HG02938 (cell line): ENCODE measurements around the gene TBC1D9B.
"Not testable (repeated sequence)": the region's sequence is repeated elsewhere in the genome, so short reads cannot be mapped to it uniquely, and the experiment has no call there.

Experiments
- ATAC-seq: cut with Tn5 transposase; IDR thresholded peaks from one replicate; pipeline ENCODE4 v1.9.1; 2021; ENCODE audit warnings: mild to moderate bottlenecking, moderate library complexity; ENCODE audit not compliant: unreplicated experiment

TBC1D9B gene

DNA sequence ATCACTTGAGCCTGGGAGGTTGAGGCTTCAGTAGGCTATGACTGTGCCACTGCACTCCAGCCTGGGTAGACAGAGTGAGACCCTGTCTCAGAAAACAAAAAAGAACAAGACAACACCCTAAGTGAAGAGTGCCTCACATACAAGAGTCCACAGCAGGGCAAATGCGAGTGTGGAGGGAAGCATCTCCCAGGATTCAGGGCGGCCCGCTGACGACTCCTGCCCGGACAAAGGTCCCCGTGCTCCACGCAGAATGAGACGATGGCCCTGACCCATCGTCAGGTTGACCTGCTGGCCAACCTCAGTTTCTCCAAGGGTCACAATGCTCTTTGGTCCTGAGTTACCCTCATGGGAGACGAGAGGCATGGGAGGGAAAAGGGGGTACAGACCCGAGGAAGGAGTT lies 67.4 kb downstream of the TBC1D9B start:
- ATAC-seq, result no peak

DNA sequence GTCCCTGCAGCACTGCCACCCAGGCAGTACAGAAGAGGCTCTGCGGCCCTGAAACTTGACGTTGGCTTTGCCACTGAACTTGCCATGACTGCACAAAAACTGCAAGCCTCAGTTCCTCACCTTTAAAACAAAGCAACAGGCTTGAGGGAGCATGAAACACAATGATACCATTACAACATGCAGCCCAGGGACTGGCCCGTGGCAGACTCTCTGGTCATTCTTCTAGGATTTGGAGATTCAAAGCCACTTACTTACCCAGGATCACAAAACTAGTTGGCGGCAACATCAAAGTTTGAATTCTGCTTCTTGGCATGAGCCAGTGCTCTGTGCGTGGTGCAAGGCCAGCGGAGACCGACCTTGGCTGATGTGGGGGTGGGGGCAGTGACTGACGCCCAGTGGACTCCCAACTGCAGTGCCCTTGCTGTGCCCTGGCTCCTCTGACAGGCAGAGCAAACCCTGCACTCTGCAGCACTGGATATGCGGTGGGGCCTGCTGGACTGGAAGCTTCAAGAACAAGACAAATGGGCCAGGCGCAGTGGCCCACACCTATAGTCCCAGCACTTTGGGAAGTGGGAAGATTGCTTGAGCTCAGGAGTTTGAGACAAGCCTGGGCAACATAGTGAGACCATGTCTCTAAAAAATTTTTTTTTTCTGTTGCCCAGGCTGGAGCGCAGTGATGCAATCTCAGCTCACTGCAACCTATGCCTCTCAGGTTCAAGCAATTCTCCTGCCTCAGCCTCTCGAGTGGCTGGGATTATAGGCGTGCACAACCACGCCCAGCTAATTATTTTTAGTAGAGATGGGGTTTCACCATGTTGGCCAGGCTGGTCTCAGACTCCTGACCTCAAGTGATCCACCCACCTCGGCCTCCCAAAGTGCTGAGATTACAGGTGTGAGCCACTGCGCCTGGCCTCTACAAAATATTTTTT lies 68.1 kb downstream of the TBC1D9B start:
- no peak for ATAC-seq

DNA sequence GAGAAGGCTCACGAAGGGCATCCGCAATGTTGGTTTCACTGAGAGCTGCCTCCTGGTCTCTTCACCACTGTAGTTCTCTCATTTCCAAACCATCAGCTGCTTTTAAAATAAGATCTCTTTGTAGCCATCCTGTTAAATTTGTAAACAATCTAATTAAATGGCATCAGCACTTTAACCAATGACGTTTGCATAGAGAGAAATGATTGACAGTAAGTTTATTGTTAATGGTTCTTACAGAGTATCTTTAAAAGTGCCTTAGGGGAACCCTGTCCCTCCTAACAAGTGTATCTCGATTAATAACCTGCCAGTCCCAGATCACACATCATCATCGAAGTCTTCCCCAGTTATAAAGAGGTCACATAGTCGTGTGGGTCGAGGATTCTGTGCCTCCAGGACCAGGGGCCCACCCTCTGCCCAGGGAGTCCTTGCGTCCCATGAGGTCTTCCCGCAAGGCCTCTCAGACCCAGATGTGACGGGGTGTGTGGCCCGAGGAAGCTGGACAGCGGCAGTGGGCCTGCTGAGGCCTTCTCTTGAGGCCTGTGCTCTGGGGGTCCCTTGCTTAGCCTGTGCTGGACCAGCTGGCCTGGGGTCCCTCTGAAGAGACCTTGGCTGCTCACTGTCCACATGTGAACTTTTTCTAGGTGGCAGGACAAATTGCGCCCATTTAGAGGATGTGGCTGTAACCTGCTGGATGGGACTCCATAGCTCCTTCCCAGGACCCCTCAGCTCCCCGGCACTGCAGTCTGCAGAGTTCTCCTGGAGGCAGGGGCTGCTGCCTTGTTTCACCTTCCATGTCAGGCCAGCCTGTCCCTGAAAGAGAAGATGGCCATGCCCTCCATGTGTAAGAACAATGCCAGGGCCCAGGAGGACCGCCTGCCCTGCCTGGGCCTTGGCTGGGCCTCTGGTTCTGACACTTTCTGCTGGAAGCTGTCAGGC lies 70.4 kb downstream of the TBC1D9B start:
- no peak for ATAC-seq

DNA sequence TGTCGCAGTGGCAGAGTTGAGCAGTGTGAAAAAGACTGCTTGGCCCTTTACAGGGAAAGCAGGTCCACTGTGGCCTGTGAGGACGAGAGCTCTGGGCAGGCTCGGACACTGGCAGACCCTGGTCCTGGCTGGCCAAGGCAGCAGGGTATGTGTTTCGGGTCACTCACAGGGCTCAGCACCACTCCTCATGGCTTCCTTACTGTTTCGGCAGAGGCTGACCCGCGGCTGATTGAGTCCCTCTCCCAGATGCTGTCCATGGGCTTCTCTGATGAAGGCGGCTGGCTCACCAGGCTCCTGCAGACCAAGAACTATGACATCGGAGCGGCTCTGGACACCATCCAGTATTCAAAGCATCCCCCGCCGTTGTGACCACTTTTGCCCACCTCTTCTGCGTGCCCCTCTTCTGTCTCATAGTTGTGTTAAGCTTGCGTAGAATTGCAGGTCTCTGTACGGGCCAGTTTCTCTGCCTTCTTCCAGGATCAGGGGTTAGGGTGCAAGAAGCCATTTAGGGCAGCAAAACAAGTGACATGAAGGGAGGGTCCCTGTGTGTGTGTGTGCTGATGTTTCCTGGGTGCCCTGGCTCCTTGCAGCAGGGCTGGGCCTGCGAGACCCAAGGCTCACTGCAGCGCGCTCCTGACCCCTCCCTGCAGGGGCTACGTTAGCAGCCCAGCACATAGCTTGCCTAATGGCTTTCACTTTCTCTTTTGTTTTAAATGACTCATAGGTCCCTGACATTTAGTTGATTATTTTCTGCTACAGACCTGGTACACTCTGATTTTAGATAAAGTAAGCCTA lies 71.3 kb downstream of the TBC1D9B start:
- ATAC-seq, result no peak

DNA sequence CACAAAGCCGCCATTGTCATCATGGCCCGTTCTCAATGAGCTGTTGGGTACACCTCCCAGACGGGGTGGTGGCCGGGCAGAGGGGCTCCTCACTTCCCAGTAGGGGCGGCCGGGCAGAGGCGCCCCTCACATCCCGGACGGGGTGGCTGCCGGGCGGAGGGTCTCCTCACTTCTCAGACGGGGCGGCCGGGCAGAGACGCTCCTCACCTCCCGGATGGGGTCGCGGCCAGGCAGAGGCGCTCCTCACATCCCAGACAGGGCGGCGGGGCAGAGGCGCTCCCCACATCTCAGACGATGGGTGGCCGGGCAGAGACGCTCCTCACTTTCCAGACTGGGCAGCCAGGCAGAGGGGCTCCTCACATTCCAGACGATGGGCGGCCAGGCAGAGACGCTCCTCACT lies 72.8 kb downstream of the TBC1D9B start:
- not testable (repeated sequence) for ATAC-seq

DNA sequence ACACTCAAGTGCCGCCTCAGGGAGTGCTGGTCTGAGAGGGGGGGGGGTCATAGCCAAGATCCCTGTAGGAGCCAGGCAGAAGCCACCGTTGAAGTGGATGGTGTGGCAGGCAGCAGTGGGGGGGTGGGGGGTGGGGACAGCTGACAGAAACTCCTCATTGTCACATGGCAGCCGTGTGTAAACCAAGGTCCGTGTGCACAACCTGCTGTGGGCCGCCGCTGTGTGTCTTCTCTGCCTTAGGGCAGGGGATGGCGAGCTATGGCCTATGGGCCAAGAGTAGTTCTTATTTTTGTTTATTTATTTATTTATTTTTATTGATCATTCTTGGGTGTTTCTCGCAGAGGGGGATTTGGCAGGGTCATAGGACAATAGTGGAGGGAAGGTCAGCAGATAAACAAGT lies 73.6 kb downstream of the TBC1D9B start:
- ATAC-seq, result no peak

DNA sequence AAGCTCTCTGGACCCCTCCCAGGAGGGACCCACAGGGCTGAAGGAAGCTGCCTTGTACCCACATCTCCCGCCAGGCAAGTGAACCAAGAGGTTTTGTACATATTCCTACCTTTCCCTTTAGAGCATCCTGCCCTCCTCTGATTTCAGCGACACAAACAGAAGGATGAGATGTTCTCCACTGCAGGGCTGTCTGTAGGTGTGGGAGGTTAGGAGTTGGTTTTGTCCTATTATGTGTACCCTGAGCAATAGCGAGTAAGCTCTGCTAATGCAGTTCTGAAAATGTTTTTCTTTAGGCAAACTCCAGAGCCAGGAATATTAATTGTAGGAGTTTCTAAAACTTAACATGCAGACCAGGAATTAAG lies 74.0 kb downstream of the TBC1D9B start:
- ATAC-seq, result no peak

DNA sequence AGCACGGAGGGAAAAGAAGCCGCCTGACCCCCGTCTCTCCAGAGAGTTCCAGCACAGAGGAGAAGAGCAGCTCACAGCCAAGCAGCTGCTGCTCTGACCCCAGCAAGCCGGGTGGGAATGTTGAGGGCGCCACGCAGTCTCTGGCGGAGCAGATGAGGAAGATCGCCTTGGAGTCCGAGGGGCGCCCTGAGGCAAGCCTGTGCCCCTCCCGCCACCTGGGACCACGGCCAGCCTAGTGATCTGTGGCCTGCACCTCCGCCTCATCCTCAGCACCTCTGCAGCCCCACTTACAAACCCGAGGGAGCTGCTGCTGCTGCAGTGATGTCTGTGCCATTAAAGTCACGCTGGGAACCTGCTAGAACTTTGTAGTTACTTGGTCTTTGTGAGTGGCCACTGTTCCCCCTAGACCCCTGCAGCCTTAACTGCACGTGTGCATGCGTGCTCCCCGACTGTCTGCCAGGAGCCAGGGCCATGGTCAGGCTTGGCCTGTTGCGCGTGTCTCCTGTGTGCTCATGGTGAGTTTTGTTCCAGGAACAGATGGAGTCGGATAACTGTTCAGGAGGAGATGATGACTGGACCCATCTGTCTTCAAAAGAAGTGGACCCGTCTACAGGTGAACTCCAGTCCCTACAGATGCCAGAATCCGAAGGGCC lies 74.5 kb downstream of the TBC1D9B start:
- ATAC-seq, result no peak

DNA sequence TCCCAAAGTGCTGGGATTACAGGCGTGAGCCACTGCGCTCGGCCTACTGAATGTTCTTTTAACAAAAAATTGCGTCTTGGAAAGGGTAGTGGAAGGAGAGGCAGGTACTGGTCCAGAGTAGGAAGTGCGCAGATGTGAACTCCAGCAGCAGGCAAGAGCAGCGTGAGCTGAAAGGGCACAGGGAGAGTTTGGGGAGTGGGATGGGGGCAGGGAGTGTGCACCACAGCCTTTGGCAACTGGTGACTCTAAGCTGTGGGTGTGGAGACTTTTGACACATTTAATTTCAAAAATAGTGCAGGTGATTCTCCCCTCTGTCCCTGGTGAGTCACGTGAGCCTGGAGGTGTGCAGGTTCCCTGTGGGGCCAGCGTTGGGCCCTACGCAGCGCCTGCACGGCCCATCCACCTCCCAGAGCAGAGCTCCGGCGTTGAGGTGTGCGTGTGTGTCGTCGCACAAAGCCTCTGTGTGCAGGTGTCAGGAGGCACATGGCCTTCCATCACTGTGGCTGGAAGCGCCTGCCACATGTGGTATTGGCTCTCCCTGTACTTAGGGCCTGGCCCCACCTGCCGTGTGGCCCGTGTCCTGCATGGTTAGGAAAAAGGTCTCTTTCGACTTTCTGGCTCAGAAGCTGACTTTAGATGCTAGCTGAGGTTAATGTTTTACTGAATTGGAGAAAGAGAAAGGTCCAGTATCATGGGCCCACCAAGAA lies 75.5 kb downstream of the TBC1D9B start:
- ATAC-seq, result no peak

DNA sequence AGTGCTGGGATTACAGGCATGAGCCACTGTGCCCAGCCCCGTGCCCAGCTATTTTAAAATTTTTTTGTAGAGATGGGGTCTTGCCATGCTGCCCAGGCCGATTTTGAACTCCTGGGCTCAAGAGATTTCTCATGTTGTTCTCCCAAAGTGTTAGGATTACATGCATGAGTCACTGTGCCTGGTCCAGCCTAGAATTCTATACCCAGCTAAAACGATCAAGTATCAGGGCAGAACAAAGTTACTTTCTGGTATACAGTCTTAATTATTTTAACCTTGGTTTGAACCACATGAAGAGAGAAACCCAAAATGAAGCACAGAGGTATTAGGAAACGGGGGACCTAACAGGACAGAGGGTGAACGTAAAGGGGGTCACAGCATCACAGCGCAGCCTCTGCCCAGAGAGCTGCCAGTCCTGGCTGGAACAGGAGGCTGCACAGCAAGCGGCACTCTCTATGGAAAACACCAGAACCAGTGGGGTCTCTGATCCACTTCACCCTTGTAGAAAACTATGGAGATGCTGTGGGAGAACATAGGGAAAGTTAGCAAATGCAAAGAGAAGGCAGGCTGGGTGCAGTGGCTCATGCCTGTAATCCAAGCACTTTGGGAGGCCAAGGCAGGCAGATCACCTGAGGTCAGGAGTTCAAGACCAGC lies 76.8 kb downstream of the TBC1D9B start:
- ATAC-seq, result no peak

DNA sequence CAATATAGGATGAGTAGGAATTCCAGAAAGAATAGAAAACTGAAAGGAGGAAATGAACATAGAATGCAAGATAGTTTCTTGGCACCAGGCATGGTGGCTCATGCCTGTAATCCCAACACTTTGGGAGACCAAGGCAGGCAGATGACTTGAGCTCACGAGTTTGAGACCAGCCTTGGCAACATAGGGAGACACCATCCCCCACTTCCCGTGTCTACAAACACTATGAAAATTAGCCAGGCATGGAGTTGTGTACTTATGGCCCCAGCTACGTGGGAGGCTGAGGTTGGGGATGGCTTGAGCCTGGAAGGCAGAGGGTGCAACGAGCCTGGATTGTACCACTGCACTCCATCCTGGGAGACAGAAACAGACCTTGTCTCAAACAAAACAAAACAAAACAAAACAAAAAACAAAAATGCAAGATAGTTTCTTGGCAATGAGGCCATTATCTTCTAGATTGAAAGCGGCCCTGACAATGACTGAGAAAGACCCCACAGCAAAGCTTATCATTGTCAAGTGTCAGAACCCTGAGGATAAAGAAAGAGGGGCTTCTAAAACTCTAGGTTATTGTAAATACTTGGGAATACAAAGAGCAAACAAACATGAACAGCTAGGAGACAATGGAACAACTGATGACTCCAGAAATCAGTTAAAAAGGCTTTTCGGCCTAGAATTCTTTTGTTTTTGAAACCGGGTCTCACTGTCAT lies 77.8 kb downstream of the TBC1D9B start:
- no peak for ATAC-seq

DNA sequence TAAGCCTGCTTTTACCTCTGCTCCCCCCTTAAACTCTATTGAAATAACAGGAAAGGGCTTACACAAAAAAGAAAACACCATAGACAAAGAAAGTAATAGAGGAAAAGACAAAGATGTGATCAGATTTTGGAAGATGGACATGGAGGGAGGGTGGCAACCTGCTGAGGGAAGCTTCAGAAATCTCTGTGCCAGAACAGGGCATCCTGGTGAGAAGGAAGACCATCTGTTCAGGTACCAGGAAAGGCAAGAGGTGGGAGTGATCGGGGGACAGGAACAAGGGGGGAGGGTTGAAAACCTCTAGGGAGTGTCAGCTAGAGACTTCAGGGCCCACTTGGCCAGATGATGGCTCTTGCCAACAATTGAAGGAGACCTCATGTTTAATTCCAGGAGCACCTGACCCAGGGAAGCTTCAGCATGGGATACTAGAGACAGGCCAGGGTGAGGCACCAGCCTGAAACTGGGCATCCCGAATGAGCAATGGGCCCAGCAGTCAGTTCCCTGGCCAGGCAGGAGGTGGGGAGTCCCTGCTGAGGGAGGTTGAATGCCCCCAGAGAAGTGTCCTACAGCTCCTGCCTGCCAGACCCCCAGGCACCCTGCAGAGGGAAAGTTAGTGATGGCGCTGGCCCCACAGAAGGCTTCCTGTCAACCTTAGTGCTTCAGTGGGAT lies 78.8 kb downstream of the TBC1D9B start:
- ATAC-seq, result no peak

DNA sequence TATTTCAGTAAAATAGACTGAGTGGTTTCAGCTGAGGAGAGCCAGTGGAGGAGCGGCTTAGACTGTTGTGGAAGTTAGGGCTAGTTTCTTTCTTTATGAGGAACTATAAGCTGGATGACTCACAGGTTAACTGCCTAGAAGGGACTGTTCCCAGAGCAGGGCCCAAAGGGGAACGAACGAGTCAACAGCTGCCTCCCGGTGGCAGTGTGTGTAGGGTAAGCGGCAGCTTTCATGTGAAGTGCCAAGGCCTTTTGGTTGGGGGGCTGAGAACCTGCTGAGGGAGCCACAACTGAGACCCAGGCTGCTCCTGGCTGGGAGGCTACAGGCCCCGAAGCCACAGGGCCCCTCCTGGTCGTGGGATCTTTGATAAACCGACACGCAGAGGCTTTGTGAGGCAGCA lies 80.0 kb downstream of the TBC1D9B start:
- ATAC-seq, result no peak

DNA sequence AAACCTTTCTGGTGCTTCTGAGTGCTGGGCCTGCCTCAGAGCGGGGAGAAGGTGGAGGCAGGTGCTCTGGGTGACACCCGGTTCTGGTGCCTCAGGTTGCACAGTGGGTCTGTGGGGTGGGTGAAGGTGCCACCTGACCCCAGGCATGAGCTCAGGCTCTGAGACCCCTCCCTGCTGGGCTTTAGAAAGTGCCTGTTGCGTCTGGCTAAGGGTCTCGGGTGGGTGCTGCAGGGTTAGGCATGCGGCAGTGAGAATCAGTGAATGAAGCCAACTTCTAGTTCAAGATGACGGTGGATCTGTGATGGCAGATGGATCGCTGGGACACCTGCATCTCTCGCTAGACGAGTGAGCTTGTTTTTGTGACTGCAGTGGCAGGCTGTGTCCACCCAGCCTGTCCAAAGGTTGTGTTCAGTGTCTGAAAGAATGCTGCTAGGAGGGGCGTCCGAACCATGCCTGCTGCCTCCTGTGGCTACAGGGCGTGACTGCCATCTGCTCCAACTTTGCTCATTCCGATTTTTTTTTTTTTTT lies 82.0 kb downstream of the TBC1D9B start:
- no peak for ATAC-seq

DNA sequence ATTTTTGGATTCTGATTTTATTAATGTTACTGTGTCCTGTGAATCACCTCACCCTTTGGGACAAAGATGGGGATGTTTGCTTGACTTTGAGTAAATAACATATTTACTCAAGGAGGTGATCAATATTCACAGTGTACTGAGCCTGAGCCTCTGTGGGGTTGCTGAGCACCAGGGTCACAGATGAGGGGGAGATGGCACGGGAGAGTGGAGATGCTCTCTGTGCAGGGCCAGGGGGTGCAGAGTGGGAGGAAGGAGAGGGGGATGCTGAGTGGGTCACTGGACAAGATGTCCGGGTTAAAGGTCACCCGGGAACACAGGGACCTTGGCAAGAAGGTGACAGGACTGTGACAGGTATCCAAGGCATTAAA lies 83.0 kb downstream of the TBC1D9B start:
- ATAC-seq, result no peak

DNA sequence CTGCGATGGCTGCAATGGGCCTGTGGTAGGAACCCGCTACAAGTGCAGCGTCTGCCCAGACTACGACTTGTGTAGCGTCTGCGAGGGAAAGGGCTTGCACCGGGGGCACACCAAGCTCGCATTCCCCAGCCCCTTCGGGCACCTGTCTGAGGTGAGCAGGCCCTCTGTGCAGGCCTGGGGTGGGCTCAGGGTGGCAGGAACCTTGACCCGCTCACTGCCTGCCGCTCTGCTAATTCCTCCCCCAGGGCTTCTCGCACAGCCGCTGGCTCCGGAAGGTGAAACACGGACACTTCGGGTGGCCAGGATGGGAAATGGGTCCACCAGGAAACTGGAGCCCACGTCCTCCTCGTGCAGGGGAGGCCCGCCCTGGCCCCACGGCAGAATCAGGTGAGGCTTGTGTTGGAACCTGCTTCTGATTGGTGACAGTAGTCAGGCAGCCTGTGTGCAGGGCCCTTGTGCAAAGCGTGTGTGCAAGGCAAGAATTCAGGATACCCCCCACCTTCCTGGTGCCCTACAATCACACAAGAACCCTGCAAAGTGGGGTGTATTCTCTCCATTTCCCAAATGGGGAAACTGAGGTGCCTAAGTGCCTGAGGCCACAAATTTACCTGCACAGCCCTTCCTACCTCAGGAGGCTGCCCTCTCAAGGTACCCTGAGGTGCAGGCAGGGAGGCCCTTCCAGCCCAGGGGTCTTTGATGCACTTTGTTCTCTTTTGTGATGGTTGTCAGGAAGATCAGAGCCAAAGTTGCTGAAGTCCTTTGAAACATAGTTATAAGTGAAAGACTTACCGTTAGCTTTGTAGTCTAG lies 83.6 kb downstream of the TBC1D9B start:
- ATAC-seq, result no peak

DNA sequence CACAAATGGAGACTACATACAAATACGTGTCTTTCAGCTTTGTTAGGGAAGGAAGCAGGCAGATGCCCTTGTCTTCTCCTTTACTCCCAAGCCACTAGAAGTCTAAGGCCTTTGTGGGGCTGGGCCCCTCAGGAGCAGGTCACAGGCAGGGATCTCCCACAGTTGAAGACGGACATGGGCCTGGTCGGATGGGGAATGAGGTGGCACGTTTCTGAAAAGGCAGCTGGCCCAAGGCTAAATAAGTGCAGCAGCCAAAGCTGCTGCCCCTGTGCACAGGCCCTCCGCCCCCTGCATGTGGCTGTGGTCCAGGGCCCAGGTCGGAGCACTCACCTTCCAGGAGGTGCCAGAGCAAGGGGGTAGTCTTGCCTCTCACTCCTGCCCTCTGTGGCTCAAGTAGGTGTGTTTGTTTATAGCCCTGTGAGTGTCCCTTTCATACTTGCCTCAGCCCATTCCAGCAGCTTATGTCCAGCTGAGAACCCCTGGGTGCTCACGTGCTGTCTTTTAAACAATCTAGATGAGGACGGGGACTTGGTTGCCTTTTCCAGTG lies 85.2 kb downstream of the TBC1D9B start:
- no peak for ATAC-seq
